GM21423 (cell line): ENCODE measurements around the gene AUTS2.
"Not testable (repeated sequence)": the region's sequence is repeated elsewhere in the genome, so short reads cannot be mapped to it uniquely, and the experiment has no call there.

ENCODE experiments used
- ATAC-seq: cut with Tn5 transposase; IDR thresholded peaks from one replicate; pipeline ENCODE4 v1.9.1; 2021; ENCODE audit warnings: mild to moderate bottlenecking, moderate library complexity; ENCODE audit not compliant: unreplicated experiment

Gene AUTS2

GRCh38 chr7:70353330-70353945 lies 755.2 kb downstream of the AUTS2 start:
- no peak for ATAC-seq

GRCh38 chr7:70353946-70354335 lies 755.7 kb downstream of the AUTS2 start:
- ATAC-seq = no peak

GRCh38 chr7:70354409-70355169 lies 756.3 kb downstream of the AUTS2 start:
- no peak for ATAC-seq

GRCh38 chr7:70355198-70356020 lies 757.1 kb downstream of the AUTS2 start:
- ATAC-seq = no peak

DNA sequence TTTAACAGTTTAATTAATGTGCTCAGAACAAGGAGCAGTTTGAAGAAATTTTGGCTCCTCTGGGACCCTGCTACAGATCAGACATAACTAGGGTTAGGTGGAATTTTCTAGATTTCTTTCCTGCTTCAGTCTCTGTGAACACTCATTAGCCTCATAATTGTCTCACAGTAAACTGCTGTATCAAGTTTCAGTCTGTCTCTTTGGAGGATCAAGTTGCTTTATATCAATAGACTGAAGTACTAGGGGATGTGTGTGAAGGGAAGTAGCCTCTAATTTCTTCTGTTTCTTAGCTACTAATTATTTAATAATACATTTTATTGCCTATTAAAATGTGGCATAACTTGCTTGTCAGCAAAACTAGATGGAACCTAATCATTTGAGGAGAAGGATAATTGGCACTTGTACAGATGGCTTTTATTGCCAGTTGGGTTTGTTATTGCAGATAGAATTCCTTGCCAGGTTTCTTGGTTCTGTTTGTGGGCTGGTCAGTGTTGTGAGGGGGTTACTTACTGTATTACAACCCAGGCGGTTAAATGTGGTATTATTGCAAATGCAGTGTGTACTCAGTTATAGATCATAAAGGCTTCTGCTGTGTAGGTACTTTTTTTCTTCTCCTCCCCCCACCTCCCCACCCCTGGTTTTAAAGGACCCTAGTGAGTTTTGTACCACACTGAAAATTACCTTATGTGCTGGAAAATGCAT lies 758.0 kb downstream of the AUTS2 start:
- no peak for ATAC-seq

DNA sequence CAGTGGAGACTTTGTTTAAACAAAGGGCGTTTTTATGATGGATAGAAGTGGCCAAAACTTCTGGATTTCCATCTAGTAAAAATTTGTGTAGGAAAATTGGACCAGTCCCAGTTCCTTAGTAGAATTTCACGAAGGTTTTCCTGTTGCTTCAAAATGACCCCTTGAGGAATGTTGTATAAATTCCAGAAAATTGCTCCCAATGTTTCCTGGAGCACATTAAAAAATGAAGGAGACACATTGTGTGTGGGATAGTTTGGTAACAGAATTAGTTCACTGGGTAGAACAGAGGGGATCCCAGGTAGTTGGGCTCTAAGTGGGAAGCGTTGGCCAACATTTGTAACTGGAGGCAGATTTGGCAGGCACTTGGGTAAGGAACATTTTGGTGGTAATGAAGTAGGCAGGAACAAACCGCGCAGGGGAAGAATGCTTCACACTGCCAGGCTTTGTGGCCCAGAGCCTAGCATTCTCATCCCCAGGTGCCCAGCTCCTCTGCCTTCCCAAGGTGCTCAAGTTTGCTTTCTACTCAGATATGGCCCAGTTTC lies 758.6 kb downstream of the AUTS2 start:
- ATAC-seq = no peak

GRCh38 chr7:70360557-70360956 lies 762.3 kb downstream of the AUTS2 start:
- no peak for ATAC-seq

- ATAC-seq = no peak
These were observed 763.5 kb downstream of the AUTS2 start for GRCh38 chr7:70361821-70362220.

DNA sequence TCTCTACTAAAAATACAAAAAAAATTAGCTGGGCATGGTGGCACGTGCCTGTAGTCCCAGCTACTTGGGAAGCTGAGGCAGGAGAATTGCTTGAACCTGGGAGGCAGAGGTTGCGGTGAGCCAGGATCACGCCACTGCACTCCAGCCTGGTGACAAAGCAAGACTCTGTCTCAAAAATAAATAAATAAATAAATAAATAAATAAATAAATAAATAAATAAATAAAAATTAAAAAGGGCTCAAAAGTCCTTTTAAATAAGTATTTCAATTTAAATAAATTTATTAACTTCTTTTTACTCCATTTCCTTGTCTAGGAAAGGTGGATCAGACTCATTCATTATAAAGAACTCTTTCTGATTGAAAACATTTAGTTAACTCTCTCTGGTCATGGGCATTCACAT lies 766.1 kb downstream of the AUTS2 start:
- ATAC-seq = not testable (repeated sequence)

DNA sequence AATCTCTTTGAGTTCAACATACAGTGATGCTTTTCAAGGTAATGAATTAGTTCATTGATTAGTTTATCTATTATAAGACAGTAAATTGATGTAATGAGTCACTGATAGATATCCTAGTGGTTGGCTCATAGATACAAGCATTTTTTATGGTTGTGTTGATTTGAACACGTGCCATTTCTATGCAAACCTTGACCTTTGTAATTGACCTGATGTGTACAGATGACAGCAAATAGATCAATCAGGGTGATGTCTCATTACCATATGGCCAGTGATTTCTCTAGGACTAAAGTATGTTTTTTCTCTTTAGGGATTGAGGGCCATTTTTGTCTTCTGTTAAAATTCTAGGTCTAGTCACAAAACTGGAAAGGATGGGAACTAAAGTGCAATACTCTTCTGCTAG lies 773.4 kb downstream of the AUTS2 start:
- no peak for ATAC-seq

DNA sequence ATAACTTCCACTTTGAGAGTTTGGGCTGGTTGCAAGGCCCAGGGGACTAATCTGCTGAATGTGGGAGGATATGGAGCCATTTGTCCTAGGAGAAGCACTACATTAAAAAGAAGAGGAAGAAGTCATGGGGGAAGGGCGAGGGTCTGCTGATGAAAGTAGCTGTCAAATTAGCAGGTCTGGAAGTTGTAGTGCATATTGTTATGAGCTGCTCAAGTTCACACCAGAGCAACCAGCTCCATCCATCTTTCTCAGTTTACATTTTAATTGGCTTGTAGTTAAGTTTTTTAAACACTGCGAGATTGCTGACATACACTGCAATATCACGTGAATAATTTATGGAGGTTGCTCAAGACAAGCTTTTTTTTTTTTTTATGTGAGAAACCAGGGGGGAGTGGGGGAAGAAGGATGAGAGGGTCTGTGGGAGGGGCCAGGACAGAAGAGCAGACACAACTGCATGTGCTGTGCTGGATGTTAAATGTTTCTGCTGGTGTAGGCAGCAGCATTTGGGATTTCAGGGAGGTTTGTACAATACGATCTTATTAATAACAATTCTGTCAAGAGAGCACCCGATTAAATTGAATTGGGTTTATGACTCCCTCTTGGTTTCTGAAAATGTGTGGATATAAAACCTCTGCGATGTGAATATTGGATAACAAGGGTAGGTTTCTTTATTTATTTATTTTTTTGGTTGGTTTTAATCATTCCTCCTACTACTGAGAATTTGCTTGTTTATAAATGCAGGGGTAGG lies 774.7 kb downstream of the AUTS2 start:
- no peak for ATAC-seq

DNA sequence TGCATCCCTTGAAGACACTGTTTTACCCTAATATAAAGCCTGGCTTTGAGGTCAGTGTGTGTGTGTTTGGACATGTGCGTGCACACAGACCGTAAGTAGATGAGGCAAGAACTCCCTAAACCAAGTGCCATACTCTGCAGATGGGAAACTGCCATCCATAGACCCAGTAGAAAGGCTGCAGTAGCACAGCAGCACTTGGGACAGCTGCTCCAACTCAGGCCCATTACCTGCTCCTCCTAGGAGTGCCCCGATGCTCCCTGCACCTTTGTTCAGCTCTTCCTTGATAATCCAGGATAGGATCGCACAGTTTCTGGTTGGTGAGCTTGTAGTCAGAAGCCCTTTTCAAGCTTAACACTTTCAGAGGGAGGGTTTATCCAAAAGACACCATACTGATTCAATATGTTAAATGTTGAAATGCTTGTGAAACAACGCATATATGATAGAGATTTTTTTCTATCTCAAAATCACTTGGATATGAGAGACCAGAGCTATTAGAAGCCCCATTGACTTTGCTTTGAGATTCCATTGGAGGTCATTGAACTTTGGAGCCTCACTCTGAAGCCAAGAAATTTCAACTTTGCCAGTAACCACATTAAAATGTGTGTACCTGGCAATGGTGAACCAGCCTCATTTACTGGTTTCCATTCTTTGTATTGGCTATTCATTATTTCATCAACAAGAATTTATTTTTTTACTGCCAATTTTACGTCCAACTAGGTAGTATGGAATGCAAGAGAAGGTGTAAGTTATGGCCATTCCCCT lies 776.7 kb downstream of the AUTS2 start:
- no peak for ATAC-seq

- ATAC-seq = no peak
These were observed 778.3 kb downstream of the AUTS2 start for GRCh38 chr7:70376561-70377031.

DNA sequence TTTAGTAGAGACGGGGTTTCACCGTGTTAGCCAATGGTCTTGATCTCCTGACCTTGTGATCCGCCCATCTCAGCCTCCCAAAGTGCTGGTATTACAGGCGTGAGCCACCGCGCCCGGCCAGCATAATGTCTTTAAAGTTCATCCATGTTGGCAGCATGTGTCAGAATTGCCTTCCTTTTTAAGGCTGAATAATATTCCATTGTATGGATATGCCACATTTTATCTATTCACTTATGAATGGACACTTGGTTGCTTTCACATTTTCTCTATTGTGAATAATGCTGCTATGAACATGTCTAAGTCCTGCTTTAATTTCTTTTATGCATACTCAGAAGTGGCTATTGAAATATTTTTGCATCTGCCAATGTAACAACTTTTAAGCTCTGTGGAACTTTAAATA lies 779.7 kb downstream of the AUTS2 start:
- no peak for ATAC-seq

DNA sequence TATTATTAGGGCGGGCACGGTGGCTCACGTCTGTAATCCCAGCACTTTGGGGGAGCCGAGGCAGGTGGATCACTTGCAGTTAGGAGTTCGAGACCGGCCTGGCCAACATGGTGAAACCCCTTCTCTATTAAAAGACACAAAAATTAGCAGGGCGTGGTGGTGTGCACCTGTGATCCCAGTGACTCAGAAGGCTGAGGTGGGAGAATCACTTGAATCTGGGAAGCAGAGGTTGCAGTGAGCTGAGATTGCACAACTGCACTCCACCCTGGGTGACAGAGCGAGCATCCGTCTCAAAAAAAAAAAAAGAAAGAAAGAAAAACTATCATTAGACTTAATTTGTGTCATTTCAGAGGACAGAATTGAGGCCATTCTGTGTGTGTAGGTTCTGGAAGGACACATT lies 780.9 kb downstream of the AUTS2 start:
- ATAC-seq = no peak

DNA sequence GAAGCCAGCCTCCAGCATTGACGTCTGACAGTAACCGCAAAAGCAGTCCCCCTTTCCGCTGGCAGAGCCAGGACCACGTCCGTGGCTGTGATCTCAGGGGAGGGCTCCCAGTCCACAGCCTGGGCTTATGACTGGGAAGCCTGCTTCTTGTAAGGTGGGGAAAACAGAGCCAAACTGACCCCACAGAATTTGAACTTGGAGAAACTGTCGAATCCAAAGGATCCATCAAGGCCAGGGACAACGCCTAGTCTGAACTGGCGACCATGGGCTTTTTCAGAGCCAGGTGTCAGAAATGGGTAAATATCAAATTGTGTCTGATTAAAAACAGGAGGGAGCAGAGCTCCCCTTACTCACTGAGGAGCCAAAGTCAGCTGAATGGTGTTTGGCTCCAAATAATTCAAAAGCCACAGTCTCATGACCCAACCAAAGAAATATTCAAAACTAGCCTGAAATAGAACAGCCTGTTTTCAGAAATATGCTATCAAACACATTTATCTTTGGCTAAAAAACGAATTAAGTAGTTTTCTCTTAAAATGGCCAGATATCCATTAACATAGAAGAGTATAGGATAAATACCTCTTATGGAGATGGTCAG lies 782.2 kb downstream of the AUTS2 start:
- no peak for ATAC-seq

- ATAC-seq = no peak
These were observed 784.9 kb downstream of the AUTS2 start for GRCh38 chr7:70383066-70383782.

DNA sequence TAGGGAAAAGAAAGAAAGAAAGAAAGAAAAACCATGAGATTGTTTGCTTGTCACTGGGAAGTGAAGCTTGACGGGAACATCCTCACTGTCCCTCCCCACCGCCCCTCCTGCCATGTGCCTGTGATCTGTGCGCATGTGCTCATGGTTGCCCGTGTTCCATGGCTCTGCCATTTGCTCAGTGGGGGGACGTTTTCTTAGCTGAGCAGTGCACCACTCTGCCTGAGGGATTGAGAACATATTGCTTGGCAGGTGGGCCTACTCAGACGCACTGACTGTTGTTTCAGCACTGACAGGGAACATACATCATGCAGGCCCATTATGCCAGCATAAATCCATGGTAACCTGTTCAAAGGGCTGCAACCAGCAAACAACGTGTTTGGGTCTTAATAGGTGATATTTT lies 785.7 kb downstream of the AUTS2 start:
- no peak for ATAC-seq
